HL-60 (cell line): ENCODE measurements around the gene DMD.

ENCODE experiments used
- CTCF ChIP-seq: IDR thresholded peaks from one replicate; pipeline ENCODE4 v1.5.1; 2011; ENCODE audit warnings: low read length, control low read depth, inconsistent platforms; ENCODE audit not compliant: insufficient read depth
- POLR2AphosphoS5 ChIP-seq: IDR thresholded peaks from 2 replicates; pipeline ENCODE4 v1.6.1; 2012; ENCODE audit warnings: low read depth
- REST ChIP-seq: IDR thresholded peaks from 2 replicates; pipeline ENCODE4 v1.6.1; 2012; ENCODE audit warnings: low read depth; ENCODE audit not compliant: insufficient replicate concordance

GRCh38 chrX:31178064-31178768, 2033.1 kb downstream of the DMD start:
- TF ChIP-seq REST (no peak), CTCF (no peak), POLR2AphosphoS5 (no peak)
